ENCODE measurements around the gene CNKSR3.

GRCh38 chr6:154399097-154399496 lies 111.4 kb downstream of the CNKSR3 start:
- no peak for TF ChIP-seq CTCF (IDR thresholded peaks at IDR 0.05)
- no peak for TF ChIP-seq EZH2 (IDR thresholded peaks at IDR 0.05)
